Keratinocyte (primary cell): ENCODE measurements around the gene CD99L2. TPM values are rescaled to one million over a fixed set of nuclear protein-coding genes. Genes with fewer than 3 reads are reported as not detected.
"Not testable (repeated sequence)": the region's sequence is repeated elsewhere in the genome, so short reads cannot be mapped to it uniquely, and the experiment has no call there.

Experiments
- DNase-seq: peaks from one replicate; pipeline ENCODE4 v3.0.0-alpha.2; 2011; ENCODE audit warnings: low read depth, missing footprints, low spot score
- FAIRE-seq: peaks from 2 replicates; lab custom pipeline; 2011; peaks lifted over from hg19 to GRCh38; lab: Jason Lieb, UNC
- H2AFZ ChIP-seq: 2 replicates; pipeline ENCODE4 v1.6.0; 2012; ENCODE audit warnings: low read length, control low read depth, inconsistent platforms; ENCODE audit not compliant: control insufficient read depth
- H3K27ac ChIP-seq: 2 replicates; pipeline ENCODE4 v1.5.1; 2011; ENCODE audit warnings: low read length; ENCODE audit not compliant: control insufficient read depth, insufficient read depth
- H3K27me3 ChIP-seq: 3 replicates; pipeline ENCODE4 v1.6.0; 2011; ENCODE audit warnings: low read length; ENCODE audit not compliant: control insufficient read depth, insufficient read depth; ENCODE audit errors: extremely low read depth
- H3K36me3 ChIP-seq, 2 experiments: 2 replicates in 1 of 2; 3 replicates in 1 of 2; pipeline ENCODE4 v1.5.1; 2011; ENCODE audit warnings: low read length in 2 of 2, mild to moderate bottlenecking in 1 of 2; ENCODE audit not compliant: control insufficient read depth in 2 of 2, insufficient read depth in 2 of 2; ENCODE audit errors: extremely low read depth in 1 of 2
- H3K4me1 ChIP-seq: 3 replicates; pipeline ENCODE4 v1.5.1; 2011; ENCODE audit warnings: low read length; ENCODE audit not compliant: control insufficient read depth, insufficient read depth; ENCODE audit errors: extremely low read depth
- H3K4me2 ChIP-seq: 3 replicates; pipeline ENCODE4 v1.6.0; 2011; ENCODE audit warnings: low read depth, low read length; ENCODE audit not compliant: control insufficient read depth, insufficient read depth; ENCODE audit errors: extremely low read depth
- H3K4me3 ChIP-seq, 3 experiments: fragments of 200-600 bp in 1 of 3; sonication (generic) in 1 of 3; 2 replicates in 2 of 3; 3 replicates in 1 of 3; pipeline ENCODE4 v1.5.1; 2011 to 2016; ENCODE audit warnings: low read length in 3 of 3, mild to moderate bottlenecking in 3 of 3, control low read depth in 2 of 3, inconsistent platforms in 1 of 3, low read depth in 1 of 3, mixed read lengths in 1 of 3, mixed run types in 1 of 3, moderate library complexity in 1 of 3; ENCODE audit not compliant: control insufficient read depth in 2 of 3, insufficient read depth in 2 of 3; ENCODE audit errors: extremely low read depth in 1 of 3
- H3K79me2 ChIP-seq: 2 replicates; pipeline ENCODE4 v1.6.0; 2012; ENCODE audit warnings: low read length; ENCODE audit not compliant: control insufficient read depth, insufficient read depth
- H3K9ac ChIP-seq: 3 replicates; pipeline ENCODE4 v1.6.0; 2011; ENCODE audit warnings: low read length; ENCODE audit not compliant: control insufficient read depth, insufficient read depth; ENCODE audit errors: extremely low read depth
- H3K9me1 ChIP-seq: 3 replicates; pipeline ENCODE4 v1.6.0; 2011; ENCODE audit warnings: low read length; ENCODE audit not compliant: control insufficient read depth, insufficient read depth; ENCODE audit errors: extremely low read depth
- H3K9me3 ChIP-seq: 2 replicates; pipeline ENCODE4 v1.5.1; 2012; ENCODE audit warnings: low read depth, low read length; ENCODE audit not compliant: control insufficient read depth
- H4K20me1 ChIP-seq: 3 replicates; pipeline ENCODE4 v1.6.0; 2011; ENCODE audit warnings: low read length; ENCODE audit not compliant: control insufficient read depth, insufficient read depth; ENCODE audit errors: extremely low read depth
- EZH2 ChIP-seq: IDR thresholded peaks from one replicate; pipeline ENCODE4 v1.6.1; 2012; ENCODE audit warnings: inconsistent platforms, mild to moderate bottlenecking, low read length, moderate library complexity
- dilution Hi-C: fragments of 300-500 bp; cut with MboI; formaldehyde crosslinking; loops from one replicate; pipeline ENCODE4 v1.7.0; 2020; ENCODE audit warnings: low sequenced_read_pairs; ENCODE audit not compliant: extremely low pct_ligation_motif_present
- polyA plus RNA-seq, 5 experiments: library from polyadenylated mRNA; depleted of rRNA in 3 of 5; stranded (reverse) in 3 of 5; stranded (forward) in 1 of 5; unstranded in 1 of 5; fragments of >200 nt; gene quantifications; 1 replicate in 1 of 5; 2 replicates in 3 of 5; 3 replicates in 1 of 5; pipeline versions ENCODE4 v1.2.1 to v1.2.3, GENCODE V29; 2011 to 2012; ENCODE audit warnings: missing spikeins in 2 of 5, low read depth in 1 of 5, low replicate concordance in 1 of 5
- TF ChIP-seq, protein P1 (sequence below), 3 experiments: IDR thresholded peaks in 1 of 3; conservative IDR thresholded peaks in 1 of 3; optimal IDR thresholded peaks in 1 of 3; 2 replicates in 2 of 3; 3 replicates in 1 of 3; pipeline versions ENCODE3 to v1.5.1; 2011; ENCODE audit warnings: low read length in 3 of 3, mild to moderate bottlenecking in 3 of 3, moderate library complexity in 2 of 3, control low read depth in 1 of 3, inconsistent platforms in 1 of 3; ENCODE audit not compliant: insufficient read depth in 2 of 3; ENCODE audit errors: extremely low read depth in 1 of 3

The CD99L2 gene
- polyA plus RNA-seq, 1 donor (not counting 4 experiments of a cell fraction or from before 2014, with no cell fraction given), result 14.4 TPM

GRCh38 chrX:150887906-150888465 is 10.5 kb downstream of the CD99L2 start:
- dilution Hi-C loops, result no loop called here
- H3K27me3 ChIP-seq, result no peaks in the 10 kb centered on the region
- H3K79me2 ChIP-seq, result peaks cover 56% of the 10 kb centered on the region
- H3K36me3 ChIP-seq, result no peaks in the 10 kb centered on the region
- TF ChIP-seq, protein P1, sequence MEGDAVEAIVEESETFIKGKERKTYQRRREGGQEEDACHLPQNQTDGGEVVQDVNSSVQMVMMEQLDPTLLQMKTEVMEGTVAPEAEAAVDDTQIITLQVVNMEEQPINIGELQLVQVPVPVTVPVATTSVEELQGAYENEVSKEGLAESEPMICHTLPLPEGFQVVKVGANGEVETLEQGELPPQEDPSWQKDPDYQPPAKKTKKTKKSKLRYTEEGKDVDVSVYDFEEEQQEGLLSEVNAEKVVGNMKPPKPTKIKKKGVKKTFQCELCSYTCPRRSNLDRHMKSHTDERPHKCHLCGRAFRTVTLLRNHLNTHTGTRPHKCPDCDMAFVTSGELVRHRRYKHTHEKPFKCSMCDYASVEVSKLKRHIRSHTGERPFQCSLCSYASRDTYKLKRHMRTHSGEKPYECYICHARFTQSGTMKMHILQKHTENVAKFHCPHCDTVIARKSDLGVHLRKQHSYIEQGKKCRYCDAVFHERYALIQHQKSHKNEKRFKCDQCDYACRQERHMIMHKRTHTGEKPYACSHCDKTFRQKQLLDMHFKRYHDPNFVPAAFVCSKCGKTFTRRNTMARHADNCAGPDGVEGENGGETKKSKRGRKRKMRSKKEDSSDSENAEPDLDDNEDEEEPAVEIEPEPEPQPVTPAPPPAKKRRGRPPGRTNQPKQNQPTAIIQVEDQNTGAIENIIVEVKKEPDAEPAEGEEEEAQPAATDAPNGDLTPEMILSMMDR (optimal IDR thresholded peaks at IDR 0.05 in 1 of 3, IDR thresholded peaks at IDR 0.05 in 1 of 3, conservative IDR thresholded peaks at IDR 0.05 in 1 of 3; ENCODE audit: extremely low read depth in 1 of 3, insufficient read depth in 2 of 3, low read length in 3 of 3), result no peak
- no peak for TF ChIP-seq EZH2
- H3K4me3 ChIP-seq, result no peak overlapping the region
- no peaks in the 10 kb centered on the region for H3K9me3 ChIP-seq
- DNase-seq (no peak), FAIRE-seq (peak; percentile 60)
- H3K9me1 ChIP-seq, result no peaks in the 10 kb centered on the region
- no peak overlapping the region for H3K9ac ChIP-seq
- peaks cover 2% of the 10 kb centered on the region for H3K4me1 ChIP-seq
- peak overlapping the region; percentile 27 for H3K4me2 ChIP-seq
- H3K27ac ChIP-seq, result no peak overlapping the region
- no peaks in the 10 kb centered on the region for H4K20me1 ChIP-seq
- H2AFZ ChIP-seq, result no peak overlapping the region

DNA sequence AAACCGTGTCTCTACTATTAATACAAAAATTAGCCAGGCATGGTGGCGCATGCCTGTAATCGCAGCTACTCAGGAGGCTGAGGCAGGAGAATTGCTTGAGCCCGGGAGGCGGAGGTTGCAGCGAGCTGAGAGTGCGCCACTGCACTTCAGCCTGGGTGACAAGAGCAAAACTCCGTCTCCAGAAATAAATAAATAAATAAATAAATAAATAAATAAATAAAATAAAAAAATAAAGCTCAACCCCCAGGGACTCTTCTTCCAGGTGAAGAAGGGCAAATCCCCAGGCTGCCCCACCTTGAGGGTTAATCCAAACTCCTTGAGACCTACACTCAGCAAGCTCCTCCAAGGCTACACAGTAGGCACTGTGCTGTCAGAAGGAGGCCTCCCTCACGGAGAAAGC is 11.2 kb downstream of the CD99L2 start:
- H3K9ac ChIP-seq, H3K27me3 ChIP-seq, H3K27ac ChIP-seq, H3K4me1 ChIP-seq, H3K36me3 ChIP-seq, H3K4me3 ChIP-seq, H3K9me3 ChIP-seq, H3K9me1 ChIP-seq, FAIRE-seq, DNase-seq, H2AFZ ChIP-seq, H4K20me1 ChIP-seq, H3K4me2 ChIP-seq, dilution Hi-C loops: not testable (repeated sequence)
- H3K79me2 ChIP-seq, result peaks cover 53% of the 10 kb centered on the region

- dilution Hi-C loops, result no loop called here
- H3K79me2 ChIP-seq, result peaks cover 52% of the 10 kb centered on the region
- H3K4me2 ChIP-seq, result no peak overlapping the region
- DNase-seq (no peak), FAIRE-seq (no peak)
- H3K36me3 ChIP-seq, result no peaks in the 10 kb centered on the region
- H2AFZ ChIP-seq, result no peak overlapping the region
- H3K9me3 ChIP-seq, result no peaks in the 10 kb centered on the region
- H4K20me1 ChIP-seq, result no peaks in the 10 kb centered on the region
- H3K9ac ChIP-seq, result no peak overlapping the region
- TF ChIP-seq, protein P1 (optimal IDR thresholded peaks at IDR 0.05 in 1 of 3, IDR thresholded peaks at IDR 0.05 in 1 of 3, conservative IDR thresholded peaks at IDR 0.05 in 1 of 3; ENCODE audit: extremely low read depth in 1 of 3, insufficient read depth in 2 of 3, low read length in 3 of 3), result no peak
- TF ChIP-seq EZH2, result no peak
- H3K27me3 ChIP-seq, result no peaks in the 10 kb centered on the region
- H3K9me1 ChIP-seq, result no peaks in the 10 kb centered on the region
- no peak overlapping the region for H3K27ac ChIP-seq
- H3K4me3 ChIP-seq, result no peak overlapping the region
- H3K4me1 ChIP-seq, result peaks cover 2% of the 10 kb centered on the region
Observed at GRCh38 chrX:150886381-150886780, 12.1 kb downstream of the CD99L2 start.
